ENCODE measurements around the gene WDHD1.

Gene WDHD1

GRCh38 chr14:54947230-54947629 lies 79.7 kb downstream of the WDHD1 start:
- DNase-seq (ENCODE audit: extremely low read depth, low read depth), result no peak
- TF ChIP-seq CTCF (IDR thresholded peaks at IDR 0.05; ENCODE audit: low read depth, low read length), result no peak

- no peak for TF ChIP-seq CTCF (IDR thresholded peaks at IDR 0.05; ENCODE audit: low read depth, low read length)
- DNase-seq (ENCODE audit: extremely low read depth, low read depth), result no peak
Observed at GRCh38 chr14:54946500-54946899, 80.4 kb downstream of the WDHD1 start.

DNA sequence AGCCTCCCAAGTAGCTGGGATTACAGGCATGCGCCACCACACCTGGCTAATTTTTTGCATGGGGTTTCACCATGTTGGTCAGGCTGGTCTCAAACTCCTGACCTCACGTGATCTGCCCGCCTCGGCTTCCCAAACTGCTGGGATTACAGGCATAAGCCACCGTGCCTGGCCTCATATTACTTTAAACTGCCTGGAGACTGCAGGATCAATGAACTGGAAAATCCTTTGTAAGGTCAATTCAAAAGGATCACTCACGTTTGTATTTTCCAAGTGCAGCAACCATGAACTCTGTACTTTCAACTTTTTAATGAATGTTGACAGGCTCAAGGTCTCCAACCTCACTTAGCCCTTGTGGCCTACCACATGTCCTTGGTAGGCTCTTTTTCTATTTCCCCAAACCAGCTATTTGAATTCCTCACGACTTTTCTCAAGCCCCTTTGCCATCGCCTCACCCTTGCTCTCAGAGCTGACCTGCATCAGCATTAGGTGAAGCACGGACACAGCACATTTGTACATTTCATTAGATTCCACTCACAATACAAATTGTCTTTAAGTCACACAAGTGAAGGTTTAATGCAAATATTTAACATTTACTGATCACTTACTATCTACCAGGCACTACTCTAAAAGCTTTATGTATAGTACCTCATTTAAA lies 82.0 kb downstream of the WDHD1 start:
- no peak for TF ChIP-seq CTCF (IDR thresholded peaks at IDR 0.05; ENCODE audit: low read depth, low read length)
- DNase-seq (ENCODE audit: extremely low read depth, low read depth), result no peak

- no peak for TF ChIP-seq CTCF (IDR thresholded peaks at IDR 0.05; ENCODE audit: low read depth, low read length)
- DNase-seq (ENCODE audit: extremely low read depth, low read depth), result no peak
Observed at GRCh38 chr14:54942913-54943312, 84.0 kb downstream of the WDHD1 start.

GRCh38 chr14:54936816-54937215 lies 90.1 kb downstream of the WDHD1 start:
- DNase-seq (ENCODE audit: extremely low read depth, low read depth), result no peak

GRCh38 chr14:54935958-54936357 lies 90.9 kb downstream of the WDHD1 start:
- no peak for DNase-seq (ENCODE audit: extremely low read depth, low read depth)
- no peak for TF ChIP-seq CTCF (IDR thresholded peaks at IDR 0.05; ENCODE audit: low read depth, low read length)

More at GRCh38 chr14:54936816-54937215, 90.1 kb downstream of the WDHD1 start:
- no peak for TF ChIP-seq CTCF (IDR thresholded peaks at IDR 0.05; ENCODE audit: low read depth, low read length)

DNA sequence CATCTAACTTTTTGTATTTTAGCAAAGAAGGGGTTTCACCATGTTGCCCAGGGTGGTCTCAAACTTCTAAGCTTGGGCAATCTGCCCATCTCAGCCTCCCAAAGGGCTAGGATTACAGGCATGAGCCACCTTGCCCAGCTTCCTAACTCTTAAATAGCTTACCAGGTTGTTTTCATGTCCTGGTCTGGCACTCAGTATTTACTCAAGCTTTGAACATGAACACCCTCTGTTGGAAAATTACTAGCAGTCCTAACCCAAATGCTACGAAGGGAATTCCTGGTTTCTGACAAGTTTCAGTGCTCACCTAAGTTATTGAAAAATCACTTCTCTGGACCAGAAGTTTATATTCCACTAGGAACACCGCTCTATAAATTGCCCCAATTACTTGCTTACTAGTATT lies 91.8 kb downstream of the WDHD1 start:
- no peak for DNase-seq (ENCODE audit: extremely low read depth, low read depth)

More for the DNA sequence above, 91.8 kb downstream of the WDHD1 start:
- no peak for TF ChIP-seq CTCF (IDR thresholded peaks at IDR 0.05; ENCODE audit: low read depth, low read length)

Data from AG09319 (cell line).